Endothelial cell of umbilical vein (primary cell): ENCODE measurements around the gene ASGR2. TPM values are rescaled to one million over a fixed set of nuclear protein-coding genes. Genes with fewer than 3 reads are reported as not detected.

ENCODE experiments used
- BruUV-seq: library from RNA; stranded (reverse); fragments of 400-500 nt; replicated peaks from 2 replicates; lab custom pipeline; 2021; lab: Mats Ljungman, UMichigan
- CTCF ChIA-PET: fragments of 300-600, 350-600 bp; sonication (Branson Sonifier 250); formaldehyde crosslinking; loops from one replicate; lab custom pipeline; 2021; ENCODE audit warnings: antibody characterized with exemption, inconsistent platforms; lab: Charles Lee
- POLR2A ChIA-PET: fragments of 300-600, 350-600 bp; sonication (Branson Sonifier 250); formaldehyde crosslinking; loops from one replicate; lab custom pipeline; 2021; ENCODE audit warnings: antibody characterized with exemption, inconsistent platforms; lab: Charles Lee
- DNase-seq: peaks from one replicate; pipeline ENCODE4 v3.0.0-alpha.2; 2011; ENCODE audit warnings: low read depth, low spot score
- FAIRE-seq: peaks from 2 replicates; lab custom pipeline; 2011; peaks lifted over from hg19 to GRCh38; lab: Jason Lieb, UNC
- H2AFZ ChIP-seq: 2 replicates; pipeline ENCODE4 v1.6.0; 2012; ENCODE audit warnings: low read depth, low read length, control low read depth, inconsistent platforms
- H3K27ac ChIP-seq: 2 replicates; pipeline ENCODE4 v1.5.1; 2011; ENCODE audit warnings: low read depth, mild to moderate bottlenecking, control low read depth, low read length, moderate library complexity; ENCODE audit not compliant: insufficient read depth
- H3K27me3 ChIP-seq, 2 experiments: 2 replicates each; pipeline versions ENCODE4 v1.6.0 to v1.6.1; 2011; ENCODE audit warnings: low read length in 2 of 2, mixed read lengths in 1 of 2; ENCODE audit not compliant: control insufficient read depth in 2 of 2, insufficient read depth in 2 of 2
- H3K36me3 ChIP-seq, 2 experiments: 2 replicates in 1 of 2; 3 replicates in 1 of 2; pipeline ENCODE4 v1.5.1; 2011; ENCODE audit warnings: low read length in 2 of 2, mild to moderate bottlenecking in 1 of 2, moderate library complexity in 1 of 2; ENCODE audit not compliant: control insufficient read depth in 2 of 2, insufficient read depth in 2 of 2; ENCODE audit errors: extremely low read depth in 1 of 2
- H3K4me1 ChIP-seq: 3 replicates; pipeline ENCODE4 v1.5.1; 2011; ENCODE audit warnings: mild to moderate bottlenecking, low read length; ENCODE audit not compliant: control insufficient read depth, insufficient read depth; ENCODE audit errors: extremely low read depth
- H3K4me2 ChIP-seq: 2 replicates; pipeline ENCODE4 v1.6.1; 2011; ENCODE audit warnings: low read length, control low read depth, mixed read lengths; ENCODE audit not compliant: insufficient read depth
- H3K4me3 ChIP-seq, 3 experiments: fragments of 200-600 bp in 1 of 3; sonication (generic), shearing (Covaris generic) in 1 of 3; replicated peaks in 1 of 3; 2 replicates each; pipeline ENCODE4 v1.5.1; 2011 to 2016; ENCODE audit warnings: control low read depth in 3 of 3, low read length in 3 of 3, mild to moderate bottlenecking in 2 of 3, inconsistent platforms in 1 of 3, low read depth in 1 of 3, moderate library complexity in 1 of 3; ENCODE audit not compliant: insufficient read depth in 1 of 3
- H3K79me2 ChIP-seq: 2 replicates; pipeline ENCODE4 v1.6.0; 2012; ENCODE audit warnings: low read length, inconsistent platforms; ENCODE audit not compliant: control insufficient read depth, insufficient read depth
- H3K9ac ChIP-seq: replicated peaks from 2 replicates; pipeline ENCODE3; 2011; ENCODE audit warnings: low read length, control low read depth; ENCODE audit not compliant: insufficient read depth; ENCODE audit errors: extremely low read depth
- H3K9me1 ChIP-seq: replicated peaks from 3 replicates; pipeline ENCODE4 v1.6.0; 2011; ENCODE audit warnings: mild to moderate bottlenecking, low read length; ENCODE audit not compliant: control insufficient read depth, insufficient read depth; ENCODE audit errors: extremely low read depth
- H3K9me3 ChIP-seq: replicated peaks from 2 replicates; pipeline ENCODE4 v1.5.1; 2012; ENCODE audit warnings: low read length, inconsistent platforms; ENCODE audit not compliant: control insufficient read depth, insufficient read depth
- H4K20me1 ChIP-seq: replicated peaks from 2 replicates; pipeline ENCODE3; 2011; ENCODE audit warnings: mild to moderate bottlenecking, low read length; ENCODE audit not compliant: control insufficient read depth, insufficient read depth; ENCODE audit errors: extremely low read depth
- CTCF ChIP-seq, 2 donors: IDR thresholded peaks; 1 replicate in 1 of 2; 2 replicates in 1 of 2; pipeline ENCODE4 v1.5.1; 2011; ENCODE audit warnings: low read length in 2 of 2, mild to moderate bottlenecking in 2 of 2, moderate library complexity in 2 of 2, control low read depth in 1 of 2, inconsistent platforms in 1 of 2, low read depth in 1 of 2; ENCODE audit not compliant: insufficient read depth in 1 of 2; ENCODE audit errors: extremely low read depth in 1 of 2
- EZH2 ChIP-seq: IDR thresholded peaks from 2 replicates; pipeline ENCODE4 v1.6.1; 2012; ENCODE audit warnings: borderline replicate concordance, low read depth, mild to moderate bottlenecking, moderate library complexity, low read length, inconsistent platforms; ENCODE audit not compliant: severe bottlenecking
- FOS ChIP-seq: IDR thresholded peaks from 2 replicates; pipeline ENCODE4 v1.6.1; 2011; ENCODE audit warnings: mild to moderate bottlenecking, low read length, moderate library complexity, borderline replicate concordance; ENCODE audit not compliant: insufficient read depth
- GATA2 ChIP-seq: IDR thresholded peaks from 2 replicates; pipeline ENCODE4 v1.7.0; 2011; ENCODE audit warnings: low read depth, mild to moderate bottlenecking, moderate library complexity, mixed read lengths, low read length; ENCODE audit not compliant: insufficient read length, insufficient read depth
- JUN ChIP-seq: IDR thresholded peaks from 2 replicates; pipeline ENCODE4 v1.6.1; 2011; ENCODE audit warnings: borderline replicate concordance, low read depth; ENCODE audit not compliant: insufficient read length, insufficient read depth
- MAX ChIP-seq: IDR thresholded peaks from 2 replicates; pipeline ENCODE4 v1.6.1; 2011; ENCODE audit not compliant: insufficient read depth, insufficient read length
- MYC ChIP-seq: IDR thresholded peaks from one replicate; pipeline ENCODE4 v1.6.1; 2011; ENCODE audit warnings: mild to moderate bottlenecking, low read depth, low read length
- POLR2A ChIP-seq: IDR thresholded peaks from 2 replicates; pipeline ENCODE4 v1.6.1; 2012; ENCODE audit warnings: low read depth, mild to moderate bottlenecking, control low read depth, low read length
- POLR2AphosphoS5 ChIP-seq: IDR thresholded peaks from 2 replicates; pipeline ENCODE4 v1.6.1; 2012; ENCODE audit warnings: low read depth, mild to moderate bottlenecking, control low read depth, low read length, moderate library complexity; ENCODE audit not compliant: insufficient read depth
- dilution Hi-C: fragments of 300-500 bp; cut with MboI; formaldehyde crosslinking; loops from one replicate; pipeline ENCODE4 v1.15.0; 2019; ENCODE audit warnings: low sequenced_read_pairs; ENCODE audit not compliant: extremely low pct_ligation_motif_present
- intact Hi-C: fragments of 100-400 bp; cut with micrococcal nuclease; formaldehyde crosslinking; loops from one replicate; pipeline ENCODE4 v1.10.0; 2022
- polyA plus RNA-seq, 4 experiments: library from polyadenylated mRNA; depleted of rRNA in 3 of 4; stranded (reverse) in 3 of 4; unstranded in 1 of 4; fragments of >200 nt; gene quantifications; 2 replicates each; pipeline versions ENCODE4 v1.2.1 to v1.2.3, GENCODE V29; 2011 to 2012; ENCODE audit warnings: missing spikeins in 1 of 4
- total RNA-seq: library from RNA; stranded (reverse); gene quantifications from 2 replicates; pipeline ENCODE4 v1.2.3, GENCODE V29; 2021

ASGR2 gene
- total and polyA plus RNA-seq, 2 donors (not counting 3 experiments of a cell fraction or from before 2014, with no cell fraction given) = not detected

- Histone ChIP-seq H2AFZ (no peak overlapping the region), H3K4me3 (no peak overlapping the region), H3K36me3 (no peaks in the 10 kb centered on the region), H3K27me3 (peaks cover 0 to 1% of the 10 kb centered on the region in 2 experiments), H4K20me1 (no peaks in the 10 kb centered on the region), H3K9me1 (no peaks in the 10 kb centered on the region), H3K4me1 (no peaks in the 10 kb centered on the region), H3K79me2 (no peaks in the 10 kb centered on the region), H3K4me2 (no peak overlapping the region), H3K9ac (no peak overlapping the region), H3K9me3 (no peaks in the 10 kb centered on the region), H3K27ac (no peak overlapping the region)
- FAIRE-seq (no peak), DNase-seq (no peak)
- ChIA-PET CTCF (interaction anchor here (1.0 kb wide), 1 partner anchor 21 kb away, joined by 3 read pairs; no protein-coding TSS in a partner anchor), POLR2A (no interaction called here)
- BruUV-seq = no TSS peak
- dilution Hi-C loops = no loop called here
- intact Hi-C loops = no loop called here
- TF ChIP-seq POLR2AphosphoS5 (no peak), CTCF (IDR thresholded peaks at IDR 0.05; ENCODE audit: extremely low read depth in 1 of 2, insufficient read depth in 1 of 2, low read depth in 1 of 2, low read length in 2 of 2) (no peak), GATA2 (no peak), EZH2 (no peak), JUN (no peak), POLR2A (no peak), FOS (no peak), MYC (no peak), MAX (no peak)
Observed at GRCh38 chr17:7111784-7112509, 2.7 kb downstream of the ASGR2 start.
